HG03439 (cell line): Measurements from ENCODE around the gene PHACTR1.

Experiments used
- ATAC-seq: cut with Tn5 transposase; IDR thresholded peaks from one replicate; pipeline ENCODE4 v1.9.1; 2021; ENCODE audit warnings: mild to moderate bottlenecking, moderate library complexity; ENCODE audit not compliant: unreplicated experiment

The PHACTR1 gene

GRCh38 chr6:12844284-12845223, 128.0 kb downstream of the PHACTR1 start:
- ATAC-seq: no peak

GRCh38 chr6:12845224-12846004, 128.8 kb downstream of the PHACTR1 start:
- ATAC-seq: no peak

- no peak for ATAC-seq
Observed at GRCh38 chr6:12848964-12849808, 132.6 kb downstream of the PHACTR1 start.

GRCh38 chr6:12849809-12850198, 133.2 kb downstream of the PHACTR1 start:
- ATAC-seq: no peak

- no peak for ATAC-seq
Observed at GRCh38 chr6:12851123-12851695, 134.6 kb downstream of the PHACTR1 start.

GRCh38 chr6:12861603-12862002, 145.0 kb downstream of the PHACTR1 start:
- ATAC-seq: no peak

- no peak for ATAC-seq
Observed at GRCh38 chr6:12865117-12865516, 148.6 kb downstream of the PHACTR1 start.

GRCh38 chr6:12865671-12866181, 149.2 kb downstream of the PHACTR1 start:
- ATAC-seq: no peak

- ATAC-seq: no peak
Observed at GRCh38 chr6:12866422-12867029, 150.0 kb downstream of the PHACTR1 start.

GRCh38 chr6:12869816-12870432, 153.4 kb downstream of the PHACTR1 start:
- no peak for ATAC-seq

- no peak for ATAC-seq
Observed at GRCh38 chr6:12873691-12874090, 157.1 kb downstream of the PHACTR1 start.

GRCh38 chr6:12875051-12875450, 158.5 kb downstream of the PHACTR1 start:
- ATAC-seq: no peak

- no peak for ATAC-seq
Observed at GRCh38 chr6:12878741-12879140, 162.2 kb downstream of the PHACTR1 start.

- ATAC-seq: no peak
Observed at GRCh38 chr6:12882761-12883290, 166.3 kb downstream of the PHACTR1 start.

GRCh38 chr6:12884983-12885382, 168.4 kb downstream of the PHACTR1 start:
- no peak for ATAC-seq

GRCh38 chr6:12886961-12887775, 170.6 kb downstream of the PHACTR1 start:
- ATAC-seq: no peak

GRCh38 chr6:12890171-12890790, 173.7 kb downstream of the PHACTR1 start:
- no peak for ATAC-seq

GRCh38 chr6:12891595-12891994, 175.0 kb downstream of the PHACTR1 start:
- ATAC-seq: no peak
